NCI-H1436 (cell line): Measurements from ENCODE around the gene OPRD1.
"Not testable (repeated sequence)": the region's sequence is repeated elsewhere in the genome, so short reads cannot be mapped to it uniquely, and the experiment has no call there.

Source experiments
- DNase-seq: peaks from one replicate; lab custom pipeline; 2025; lab: John Stamatoyannopoulos, UW

Gene OPRD1

DNA sequence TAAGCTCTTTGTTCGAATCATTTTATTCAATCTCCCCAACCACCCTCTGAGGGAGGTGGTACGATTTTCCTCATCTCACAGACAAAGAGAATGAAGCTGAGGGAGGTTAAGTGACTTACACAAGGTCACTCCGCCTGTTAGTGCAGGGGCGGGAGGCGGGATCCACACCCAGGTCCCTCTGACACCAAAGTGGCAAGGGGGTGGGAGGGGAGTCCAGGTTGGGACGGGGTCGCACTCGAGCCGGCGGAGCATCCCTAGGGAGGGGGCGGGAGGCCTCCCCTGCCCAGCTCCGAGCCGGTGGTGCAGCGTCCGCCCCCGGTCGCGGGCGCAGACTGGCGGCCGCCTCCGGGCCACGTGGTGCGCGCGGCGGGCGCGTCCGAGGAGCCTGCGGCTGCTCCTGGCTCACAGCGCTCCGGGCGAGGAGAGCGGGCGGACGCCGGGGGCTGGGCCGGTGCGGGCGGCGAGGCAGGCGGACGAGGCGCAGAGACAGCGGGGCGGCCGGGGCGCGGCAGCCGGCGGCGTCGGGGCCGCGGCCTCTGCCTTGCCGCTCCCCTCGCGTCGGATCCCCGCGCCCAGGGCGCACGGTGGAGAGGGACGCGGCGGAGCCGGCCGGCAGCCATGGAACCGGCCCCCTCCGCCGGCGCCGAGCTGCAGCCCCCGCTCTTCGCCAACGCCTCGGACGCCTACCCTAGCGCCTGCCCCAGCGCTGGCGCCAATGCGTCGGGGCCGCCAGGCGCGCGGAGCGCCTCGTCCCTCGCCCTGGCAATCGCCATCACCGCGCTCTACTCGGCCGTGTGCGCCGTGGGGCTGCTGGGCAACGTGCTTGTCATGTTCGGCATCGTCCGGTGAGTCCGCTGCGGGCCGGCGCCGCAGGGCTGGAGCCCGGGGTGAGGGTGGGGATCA lies at the start of gene OPRD1:
OPRD1 (plus strand) TSS at position 405 of the 903 bp plus-strand sequence; CDS start at position 619, 214 bp downstream.
- DNase-seq, result no peak

DNA sequence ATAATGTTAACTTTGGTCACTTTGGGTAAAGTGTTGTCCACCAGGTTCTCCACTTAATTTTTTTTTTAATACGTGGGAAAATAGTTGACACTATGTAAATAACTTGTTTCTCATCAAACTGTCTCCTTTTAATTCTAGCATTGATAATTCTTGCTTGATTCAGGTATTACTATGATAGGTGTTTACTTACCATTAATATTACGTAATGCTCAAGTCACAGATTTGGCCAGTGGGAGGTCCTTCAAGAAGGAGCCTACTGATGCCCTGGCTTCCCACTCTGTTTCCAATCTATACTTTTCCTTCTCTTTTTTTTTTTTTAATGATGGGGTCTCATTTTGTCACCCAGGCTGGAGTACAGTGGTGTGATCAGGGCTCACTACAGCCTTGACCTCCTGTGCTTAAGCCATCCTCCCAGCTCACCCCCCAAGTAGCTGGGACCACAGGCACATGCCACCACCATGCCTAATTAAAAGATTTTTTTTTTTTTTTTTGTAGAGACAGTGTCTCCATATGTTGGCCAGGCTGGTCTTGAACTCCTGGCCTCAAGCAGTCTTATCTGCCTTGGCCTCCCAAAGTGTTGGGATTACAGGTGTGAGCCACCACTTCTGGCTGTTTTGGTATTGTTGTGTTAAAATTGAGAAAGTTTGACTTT lies 45.3 kb upstream of the OPRD1 start:
- no peak for DNase-seq

DNA sequence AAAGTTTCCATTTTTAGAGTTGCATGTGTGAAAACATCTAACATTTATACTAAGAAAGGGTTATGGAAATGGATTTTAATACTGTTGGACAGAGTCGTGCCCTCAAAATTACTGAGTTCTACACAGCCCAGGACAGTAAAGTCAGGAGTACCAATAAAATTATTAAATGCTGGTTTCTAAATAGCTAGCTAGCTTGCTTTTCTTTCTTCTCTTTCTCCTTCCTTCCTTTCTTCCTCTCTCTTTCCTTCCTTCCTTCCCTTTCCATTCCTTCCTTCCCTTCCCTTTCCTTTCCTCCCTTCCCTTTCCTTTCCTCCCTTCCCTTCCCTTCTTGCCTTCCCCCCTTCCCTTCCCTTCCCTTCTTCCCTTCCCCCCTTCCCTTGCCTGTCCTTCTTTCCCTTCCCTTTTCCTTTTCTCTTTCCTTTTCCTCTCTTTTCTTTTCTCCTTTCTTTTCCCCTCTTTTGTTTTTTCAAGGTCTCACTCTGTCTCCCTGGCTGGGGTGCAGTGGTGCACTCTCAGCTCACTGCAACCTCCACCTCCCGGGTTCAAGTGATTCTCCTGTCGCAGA lies 41.3 kb upstream of the OPRD1 start:
- no peak for DNase-seq

DNA sequence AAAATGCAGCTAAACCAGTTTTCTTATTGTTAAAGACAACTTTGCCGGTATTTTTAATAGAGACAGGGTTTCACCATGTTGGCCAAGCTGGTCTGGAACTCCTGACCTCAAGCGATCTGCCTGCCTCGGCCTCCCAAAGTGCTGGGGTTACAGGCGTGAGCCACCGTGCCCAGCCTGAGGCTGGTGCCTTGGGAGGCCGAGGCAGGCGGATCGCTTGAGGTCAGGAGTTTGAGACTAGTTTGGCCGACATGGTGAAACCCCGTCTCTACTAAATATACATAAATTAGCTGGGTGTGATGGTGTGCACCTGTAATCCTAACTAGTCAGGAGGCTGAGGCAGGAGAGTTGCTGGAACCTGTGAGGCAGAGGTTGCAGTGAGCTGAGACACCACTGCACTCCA lies 40.0 kb upstream of the OPRD1 start:
- DNase-seq, result not testable (repeated sequence)

- no peak for DNase-seq
Measured at GRCh38 chr1:28773105-28773504, 38.9 kb upstream of the OPRD1 start.

- DNase-seq, result peak; percentile 25
Measured at GRCh38 chr1:28775121-28775942, 36.6 kb upstream of the OPRD1 start.

- no peak for DNase-seq
Measured at GRCh38 chr1:28776341-28776740, 35.6 kb upstream of the OPRD1 start.

DNA sequence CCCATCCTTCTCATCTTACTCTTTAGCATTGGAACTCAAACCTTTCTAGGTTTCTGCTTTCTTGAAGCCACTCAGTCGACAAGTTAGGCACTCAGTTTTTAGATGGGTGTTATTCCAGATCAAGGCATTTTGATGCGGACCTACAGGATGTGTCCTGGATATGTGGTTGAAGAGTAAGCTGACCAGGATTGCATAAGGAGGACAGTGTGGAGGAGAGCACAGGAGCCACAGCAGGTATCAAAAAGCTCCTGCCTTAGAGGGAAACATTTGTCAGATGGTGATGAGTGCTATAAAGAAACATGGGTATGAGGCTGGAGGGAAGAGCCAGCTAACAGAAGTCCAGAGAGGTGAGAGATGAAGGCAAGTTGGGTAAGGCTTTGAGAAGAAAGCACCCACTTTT lies 33.9 kb upstream of the OPRD1 start:
- DNase-seq, result no peak

GRCh38 chr1:28779751-28780408 lies 32.1 kb upstream of the OPRD1 start:
- no peak for DNase-seq

GRCh38 chr1:28781305-28781704 lies 30.7 kb upstream of the OPRD1 start:
- DNase-seq, result no peak

DNA sequence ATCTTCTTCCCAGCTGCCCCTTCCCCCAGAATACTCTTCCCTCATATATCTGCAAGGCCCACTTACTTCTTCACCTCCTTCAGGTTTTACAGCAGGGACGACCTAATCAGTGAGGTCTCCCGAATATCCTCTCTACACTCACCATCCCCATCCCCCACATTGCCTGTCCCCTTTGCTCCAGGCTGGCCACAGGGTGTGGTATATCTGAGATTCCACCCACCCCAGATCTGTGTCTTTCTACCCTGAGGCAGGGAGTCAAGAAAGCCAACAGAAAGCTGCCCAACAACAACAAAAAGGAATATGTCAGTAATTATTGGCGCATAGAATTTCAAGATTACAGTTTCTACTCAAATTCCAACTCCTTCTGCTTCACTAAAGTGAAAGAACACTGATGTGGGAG lies 30.0 kb upstream of the OPRD1 start:
- no peak for DNase-seq

GRCh38 chr1:28783363-28783762 lies 28.6 kb upstream of the OPRD1 start:
- no peak for DNase-seq

GRCh38 chr1:28789412-28789811 lies 22.6 kb upstream of the OPRD1 start:
- DNase-seq, result no peak

GRCh38 chr1:28789816-28790215 lies 22.2 kb upstream of the OPRD1 start:
- no peak for DNase-seq

DNA sequence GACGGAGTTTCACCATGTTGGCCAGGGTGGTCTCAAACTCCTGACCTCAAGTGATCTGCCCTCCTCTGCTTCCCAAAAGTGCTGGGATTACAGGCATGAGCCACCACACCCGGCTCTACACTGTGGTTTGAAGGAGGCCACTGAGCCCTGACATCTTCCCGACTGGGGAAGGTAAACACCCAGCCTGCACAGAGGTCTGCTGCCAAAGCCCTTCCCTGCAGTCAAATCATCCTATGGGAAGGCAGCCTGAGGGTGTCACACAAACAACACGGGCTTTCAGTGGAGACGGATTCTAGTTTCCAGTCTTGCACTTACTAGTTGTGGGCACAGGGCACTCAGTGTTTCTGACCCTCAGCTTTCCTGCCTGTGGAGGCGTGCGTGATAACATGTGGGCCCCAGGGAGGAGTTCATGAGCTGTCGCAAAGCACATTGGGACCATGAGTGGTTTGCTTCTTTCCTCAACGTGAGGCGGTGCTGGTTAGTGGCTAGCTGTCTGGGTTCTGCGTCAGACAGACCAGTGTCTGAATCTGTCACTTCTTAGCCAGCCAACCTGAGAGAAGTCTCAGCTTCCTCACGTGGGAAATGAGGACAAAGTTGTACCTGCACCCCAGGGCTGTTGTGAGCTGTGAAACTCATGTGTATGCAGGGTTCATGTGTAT lies 21.5 kb upstream of the OPRD1 start:
- no peak for DNase-seq

DNA sequence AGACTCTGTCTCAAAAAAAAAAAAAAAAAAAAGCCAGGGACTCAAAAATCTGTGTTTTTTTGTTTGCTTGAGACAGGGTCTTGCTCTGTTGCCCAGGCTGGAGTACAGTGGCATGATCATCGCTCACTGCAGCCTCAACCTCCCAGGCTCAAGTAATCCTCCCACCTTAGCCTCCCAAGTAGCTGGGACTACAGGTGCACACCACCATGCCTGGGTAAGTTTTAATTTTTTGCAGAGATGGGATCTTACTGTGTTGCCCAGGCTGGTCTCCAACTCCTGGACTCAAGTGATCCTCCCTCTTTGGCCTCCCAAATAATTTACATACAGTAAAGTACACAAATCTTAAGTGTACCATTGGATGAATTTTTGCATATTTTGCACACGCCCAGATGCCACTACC lies 20.0 kb upstream of the OPRD1 start:
- DNase-seq, result not testable (repeated sequence)

GRCh38 chr1:28792644-28793121 lies 19.3 kb upstream of the OPRD1 start:
- no peak for DNase-seq

- not testable (repeated sequence) for DNase-seq
Measured at GRCh38 chr1:28794582-28794981, 17.4 kb upstream of the OPRD1 start.

- no peak for DNase-seq
Measured at GRCh38 chr1:28796352-28797211, 15.4 kb upstream of the OPRD1 start.

DNA sequence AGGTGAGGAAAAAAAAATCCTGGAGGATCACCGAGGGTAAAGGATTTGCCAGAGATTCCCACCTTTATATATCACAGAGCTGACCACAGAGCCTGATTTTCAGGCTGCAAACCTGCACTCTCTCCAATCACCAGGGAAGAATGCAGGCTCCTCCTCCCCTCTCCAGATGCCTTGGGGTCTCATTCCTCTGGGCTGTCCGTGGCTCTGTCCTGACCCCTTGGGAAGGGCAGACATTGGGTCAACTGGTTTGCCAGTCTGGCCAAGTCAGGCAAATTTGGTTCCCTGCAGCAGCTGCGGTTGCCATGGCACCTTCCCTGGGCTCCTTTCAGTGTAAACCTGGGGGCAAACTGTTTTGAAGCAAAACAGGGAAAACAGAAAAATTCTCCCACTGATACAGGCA lies 11.6 kb upstream of the OPRD1 start:
- no peak for DNase-seq
